ENCODE results near the gene SMYD1.

SMYD1 gene

GRCh38 chr2:88110830-88111229 lies 43.2 kb downstream of the SMYD1 start:
- Histone ChIP-seq H3K4ac (ENCODE audit: low read depth, low read length) (no peak overlapping the region), H3K27ac (ENCODE audit: low read depth, low read length) (no peak overlapping the region), H3K23ac (ENCODE audit: low read length) (no peak overlapping the region), H3K27me3 (ENCODE audit: insufficient read depth, low read length) (no peaks in the 10 kb centered on the region), H4K8ac (ENCODE audit: low read depth, low read length) (no peak overlapping the region), H3K36me3 (ENCODE audit: control insufficient read depth in 1 of 2, insufficient read depth in 2 of 2, low read length in 2 of 2) (peaks cover 5 to 7% of the 10 kb centered on the region in 2 experiments), H2AFZ (ENCODE audit: insufficient read depth, low read length, poor library complexity) (no peak overlapping the region), H3K4me2 (ENCODE audit: low read length) (no peak overlapping the region), H4K12ac (ENCODE audit: low read depth, low read length) (no peak overlapping the region), H2AK5ac (ENCODE audit: low read length) (no peak overlapping the region), H3K4me1 (ENCODE audit: control insufficient read depth in 1 of 2, insufficient read depth in 2 of 2, low read length in 2 of 2) (no peaks in the 10 kb centered on the region), H3K79me2 (ENCODE audit: control insufficient read depth, insufficient read depth, low read length, poor library complexity) (peaks cover 1% of the 10 kb centered on the region), H3K9ac (ENCODE audit: low read length) (no peak overlapping the region), H3K4me3 (ENCODE audit: low read depth, low read length) (no peak overlapping the region), H3K18ac (ENCODE audit: low read length) (no peak overlapping the region), H2BK12ac (ENCODE audit: low read length) (no peak overlapping the region), H2BK5ac (ENCODE audit: low read depth, low read length, poor library complexity) (no peak overlapping the region), H3K79me1 (ENCODE audit: low read length) (no peaks in the 10 kb centered on the region), H3K14ac (ENCODE audit: low read length) (no peak overlapping the region), H2BK120ac (ENCODE audit: insufficient read depth, low read length, poor library complexity) (no peak overlapping the region), H3K9me3 (ENCODE audit: insufficient read depth, low read depth, low read length) (peaks cover 3% of the 10 kb centered on the region), H4K91ac (ENCODE audit: low read depth, low read length) (no peak overlapping the region)
- WGBS (ENCODE audit: extremely low coverage, insufficient coverage, insufficient read length), result no CpG with 5 or more reads among the region's 2 CpGs
- DNase-seq, result no peak

GRCh38 chr2:88113069-88113468 lies 45.4 kb downstream of the SMYD1 start:
- H3K36me3 ChIP-seq (ENCODE audit: control insufficient read depth in 1 of 2, insufficient read depth in 2 of 2, low read length in 2 of 2), result peaks cover 2 to 4% of the 10 kb centered on the region in 2 experiments
- H3K23ac ChIP-seq (ENCODE audit: low read length), result no peak overlapping the region
- H3K27ac ChIP-seq (ENCODE audit: low read depth, low read length), result no peak overlapping the region
- H2BK12ac ChIP-seq (ENCODE audit: low read length), result no peak overlapping the region
- H3K9me3 ChIP-seq (ENCODE audit: insufficient read depth, low read depth, low read length), result no peaks in the 10 kb centered on the region
- WGBS (ENCODE audit: extremely low coverage, insufficient coverage, insufficient read length), result no CpG with 5 or more reads among the region's 2 CpGs
- no peak overlapping the region for H3K14ac ChIP-seq (ENCODE audit: low read length)
- no peak overlapping the region for H2BK5ac ChIP-seq (ENCODE audit: low read depth, low read length, poor library complexity)
- no peak overlapping the region for H3K9ac ChIP-seq (ENCODE audit: low read length)
- no peak overlapping the region for H3K4me2 ChIP-seq (ENCODE audit: low read length)
- H2BK120ac ChIP-seq (ENCODE audit: insufficient read depth, low read length, poor library complexity), result no peak overlapping the region
- no peak overlapping the region for H3K18ac ChIP-seq (ENCODE audit: low read length)
- no peak overlapping the region for H2AK5ac ChIP-seq (ENCODE audit: low read length)
- H3K4me3 ChIP-seq (ENCODE audit: low read depth, low read length), result no peak overlapping the region
- H3K27me3 ChIP-seq (ENCODE audit: insufficient read depth, low read length), result no peaks in the 10 kb centered on the region
- DNase-seq, result no peak
- no peak overlapping the region for H2AFZ ChIP-seq (ENCODE audit: insufficient read depth, low read length, poor library complexity)
- no peaks in the 10 kb centered on the region for H3K79me2 ChIP-seq (ENCODE audit: control insufficient read depth, insufficient read depth, low read length, poor library complexity)
- no peak overlapping the region for H4K12ac ChIP-seq (ENCODE audit: low read depth, low read length)
- H3K4me1 ChIP-seq (ENCODE audit: control insufficient read depth in 1 of 2, insufficient read depth in 2 of 2, low read length in 2 of 2), result no peaks in the 10 kb centered on the region
- no peak overlapping the region for H3K4ac ChIP-seq (ENCODE audit: low read depth, low read length)
- no peaks in the 10 kb centered on the region for H3K79me1 ChIP-seq (ENCODE audit: low read length)
- H4K91ac ChIP-seq (ENCODE audit: low read depth, low read length), result no peak overlapping the region
- no peak overlapping the region for H4K8ac ChIP-seq (ENCODE audit: low read depth, low read length)

- Histone ChIP-seq H3K4me3 (ENCODE audit: low read depth, low read length) (no peak overlapping the region), H3K27me3 (ENCODE audit: insufficient read depth, low read length) (no peaks in the 10 kb centered on the region), H2AK5ac (ENCODE audit: low read length) (no peak overlapping the region), H3K27ac (ENCODE audit: low read depth, low read length) (no peak overlapping the region), H3K4me2 (ENCODE audit: low read length) (no peak overlapping the region), H3K79me1 (ENCODE audit: low read length) (no peaks in the 10 kb centered on the region), H3K14ac (ENCODE audit: low read length) (no peak overlapping the region), H2BK120ac (ENCODE audit: insufficient read depth, low read length, poor library complexity) (no peak overlapping the region), H3K79me2 (ENCODE audit: control insufficient read depth, insufficient read depth, low read length, poor library complexity) (no peaks in the 10 kb centered on the region), H3K36me3 (ENCODE audit: control insufficient read depth in 1 of 2, insufficient read depth in 2 of 2, low read length in 2 of 2) (peaks cover 0 to 2% of the 10 kb centered on the region in 2 experiments), H2BK12ac (ENCODE audit: low read length) (no peak overlapping the region), H3K23ac (ENCODE audit: low read length) (no peak overlapping the region), H3K9me3 (ENCODE audit: insufficient read depth, low read depth, low read length) (no peaks in the 10 kb centered on the region), H4K91ac (ENCODE audit: low read depth, low read length) (no peak overlapping the region), H3K4me1 (ENCODE audit: control insufficient read depth in 1 of 2, insufficient read depth in 2 of 2, low read length in 2 of 2) (no peaks in the 10 kb centered on the region), H3K18ac (ENCODE audit: low read length) (no peak overlapping the region), H3K9ac (ENCODE audit: low read length) (no peak overlapping the region), H3K4ac (ENCODE audit: low read depth, low read length) (no peak overlapping the region), H2AFZ (ENCODE audit: insufficient read depth, low read length, poor library complexity) (no peak overlapping the region), H2BK5ac (ENCODE audit: low read depth, low read length, poor library complexity) (no peak overlapping the region), H4K12ac (ENCODE audit: low read depth, low read length) (no peak overlapping the region), H4K8ac (ENCODE audit: low read depth, low read length) (no peak overlapping the region)
- no CpG with 5 or more reads among the region's 5 CpGs for WGBS (ENCODE audit: extremely low coverage, insufficient coverage, insufficient read length)
- no peak for DNase-seq
Observed at GRCh38 chr2:88114889-88115288, 47.3 kb downstream of the SMYD1 start.

- DNase-seq, result no peak
- H2AK5ac ChIP-seq (ENCODE audit: low read length), result no peak overlapping the region
- no peaks in the 10 kb centered on the region for H3K79me2 ChIP-seq (ENCODE audit: control insufficient read depth, insufficient read depth, low read length, poor library complexity)
- H2BK5ac ChIP-seq (ENCODE audit: low read depth, low read length, poor library complexity), result no peak overlapping the region
- no peaks in the 10 kb centered on the region for H3K36me3 ChIP-seq (ENCODE audit: control insufficient read depth in 1 of 2, insufficient read depth in 2 of 2, low read length in 2 of 2)
- no peak overlapping the region for H4K8ac ChIP-seq (ENCODE audit: low read depth, low read length)
- H3K4me1 ChIP-seq (ENCODE audit: control insufficient read depth in 1 of 2, insufficient read depth in 2 of 2, low read length in 2 of 2), result no peaks in the 10 kb centered on the region
- H2BK120ac ChIP-seq (ENCODE audit: insufficient read depth, low read length, poor library complexity), result no peak overlapping the region
- no peak overlapping the region for H3K4me3 ChIP-seq (ENCODE audit: low read depth, low read length)
- no peaks in the 10 kb centered on the region for H3K27me3 ChIP-seq (ENCODE audit: insufficient read depth, low read length)
- H3K23ac ChIP-seq (ENCODE audit: low read length), result no peak overlapping the region
- no peak overlapping the region for H3K18ac ChIP-seq (ENCODE audit: low read length)
- H3K9ac ChIP-seq (ENCODE audit: low read length), result no peak overlapping the region
- no peak overlapping the region for H3K27ac ChIP-seq (ENCODE audit: low read depth, low read length)
- no peak overlapping the region for H3K14ac ChIP-seq (ENCODE audit: low read length)
- H4K91ac ChIP-seq (ENCODE audit: low read depth, low read length), result no peak overlapping the region
- no CpG with 5 or more reads among the region's 10 CpGs for WGBS (ENCODE audit: extremely low coverage, insufficient coverage, insufficient read length)
- no peak overlapping the region for H4K12ac ChIP-seq (ENCODE audit: low read depth, low read length)
- no peak overlapping the region for H3K4me2 ChIP-seq (ENCODE audit: low read length)
- no peaks in the 10 kb centered on the region for H3K9me3 ChIP-seq (ENCODE audit: insufficient read depth, low read depth, low read length)
- no peak overlapping the region for H3K4ac ChIP-seq (ENCODE audit: low read depth, low read length)
- no peaks in the 10 kb centered on the region for H3K79me1 ChIP-seq (ENCODE audit: low read length)
- H2AFZ ChIP-seq (ENCODE audit: insufficient read depth, low read length, poor library complexity), result no peak overlapping the region
- no peak overlapping the region for H2BK12ac ChIP-seq (ENCODE audit: low read length)
Observed at GRCh38 chr2:88115825-88116518, 48.3 kb downstream of the SMYD1 start.
